K562 (cell line): Measurements from ENCODE around the gene LILRA6. TPM values are rescaled to one million over a fixed set of nuclear protein-coding genes. Genes with fewer than 3 reads are reported as not detected.

Experiments
- ATAC-seq: fragments of 200-7000 bp; cut with Tn5 transposase; 3 replicates; pipeline ENCODE4 v1.9.1; 2020; ENCODE audit warnings: moderate library complexity
- BruUV-seq: library from RNA; stranded (reverse); fragments of 400-500 nt; replicated peaks from 2 replicates; lab custom pipeline; 2021; lab: Mats Ljungman, UMichigan
- CTCF ChIA-PET: fragments of 300-600 bp; formaldehyde crosslinking; extraction: SDS; loops from one replicate; lab custom pipeline; 2021; ENCODE audit warnings: low intra/inter-chr PET ratio; lab: Yijun Ruan, JAX
- POLR2A ChIA-PET: fragments of 300-600, 350-650 bp; sonication (Branson Sonifier 250); formaldehyde crosslinking; extraction: SDS; loops from one replicate; lab custom pipeline; 2021; ENCODE audit warnings: antibody characterized with exemption, inconsistent platforms; lab: Yijun Ruan, JAX
- DNase-seq, 4 experiments: peaks; one replicate each; pipeline versions ENCODE4 v3.0.0 to v3.0.0-alpha.2; 2011 to 2018; ENCODE audit warnings: low spot score in 3 of 4, mixed read lengths in 3 of 4; ENCODE audit errors: extremely low read depth in 1 of 4
- FAIRE-seq: peaks from 2 replicates; lab custom pipeline; 2011; peaks lifted over from hg19 to GRCh38; lab: Jason Lieb, UNC
- H2AFZ ChIP-seq: 2 replicates; pipeline ENCODE4 v1.6.0; 2011; ENCODE audit warnings: low read depth, low read length, control low read depth, inconsistent platforms
- H3K27ac ChIP-seq: fragments of 200-600 bp; 3 replicates; pipeline ENCODE4 v1.8.0; 2011; ENCODE audit warnings: low read depth, mild to moderate bottlenecking, control low read depth, inconsistent platforms, low read length, moderate library complexity, mixed read lengths; ENCODE audit errors: extremely low read depth
- H3K27me3 ChIP-seq, 2 experiments: fragments of 300-600 bp in 1 of 2; 2 replicates in 1 of 2; 3 replicates in 1 of 2; pipeline versions ENCODE4 v1.6.0 to v1.8.0; 2011; ENCODE audit warnings: inconsistent platforms in 2 of 2, low read length in 2 of 2, mild to moderate bottlenecking in 1 of 2, mixed read lengths in 1 of 2, moderate library complexity in 1 of 2; ENCODE audit not compliant: control insufficient read depth in 2 of 2, insufficient read depth in 2 of 2
- H3K36me3 ChIP-seq: fragments of 300-600 bp; 3 replicates; pipeline ENCODE4 v1.8.0; 2011; ENCODE audit warnings: mild to moderate bottlenecking, low read length, inconsistent platforms; ENCODE audit not compliant: control insufficient read depth, insufficient read depth
- H3K4me1 ChIP-seq, 2 experiments: fragments of 200-600 bp in 1 of 2; replicated peaks in 1 of 2; 2 replicates in 1 of 2; 3 replicates in 1 of 2; pipeline versions ENCODE4 v1.5.1 to v1.8.0; 2011; ENCODE audit warnings: inconsistent platforms in 2 of 2, low read length in 2 of 2, mild to moderate bottlenecking in 1 of 2, mixed read lengths in 1 of 2, moderate library complexity in 1 of 2; ENCODE audit not compliant: control insufficient read depth in 2 of 2, insufficient read depth in 2 of 2
- H3K4me2 ChIP-seq: 2 replicates; pipeline ENCODE4 v1.6.1; 2011; ENCODE audit warnings: low read length, control low read depth, inconsistent platforms, mixed read lengths; ENCODE audit not compliant: insufficient read depth
- H3K4me3 ChIP-seq: fragments of 200-600 bp; sonication (generic), shearing (Covaris generic); 2 replicates; pipeline ENCODE4 v1.5.1; 2016; ENCODE audit warnings: control low read depth, inconsistent platforms
- H3K79me2 ChIP-seq: fragments of 200-600 bp; 3 replicates; pipeline ENCODE4 v1.8.0; 2011; ENCODE audit warnings: low read length, inconsistent platforms; ENCODE audit not compliant: control insufficient read depth, insufficient read depth
- H3K9ac ChIP-seq, 2 experiments: 2 replicates each; pipeline versions ENCODE4 v1.6.0 to v1.6.1; 2011; ENCODE audit warnings: low read depth in 2 of 2, low read length in 2 of 2, control low read depth in 1 of 2, inconsistent platforms in 1 of 2, mild to moderate bottlenecking in 1 of 2, mixed read lengths in 1 of 2; ENCODE audit not compliant: insufficient read depth in 1 of 2
- H3K9me1 ChIP-seq: one replicate; pipeline ENCODE4 v1.6.0; 2011; ENCODE audit warnings: inconsistent platforms, mild to moderate bottlenecking, low read length, moderate library complexity; ENCODE audit not compliant: control insufficient read depth, insufficient read depth
- H3K9me3 ChIP-seq: replicated peaks from 2 replicates; pipeline ENCODE4 v1.5.1; 2011; ENCODE audit warnings: low read depth, low read length, inconsistent platforms; ENCODE audit not compliant: control insufficient read depth, insufficient read depth
- H4K20me1 ChIP-seq: replicated peaks from 2 replicates; pipeline ENCODE4 v1.6.1; 2011; ENCODE audit warnings: low read length, inconsistent platforms, mixed read lengths; ENCODE audit not compliant: control insufficient read depth, insufficient read depth
- ATF1 ChIP-seq, 2 experiments: fragments of 450-650 bp in 1 of 2; IDR thresholded peaks; 2 replicates each; pipeline ENCODE4 v1.6.1; 2016; ENCODE audit warnings: missing compliant biosample characterization in 1 of 2, missing genetic modification characterization in 1 of 2
- FOXM1 ChIP-seq, 2 experiments: fragments of 450-650 bp in 1 of 2; sonication (generic) in 1 of 2; formaldehyde crosslinking in 1 of 2; IDR thresholded peaks; 2 replicates each; pipeline versions ENCODE4 v1.6.1 to v1.9.0; 2017 to 2022; ENCODE audit warnings: low read depth in 2 of 2, mild to moderate bottlenecking in 2 of 2, missing genetic modification reagents in 1 of 2, moderate library complexity in 1 of 2
- JUNB ChIP-seq: fragments of 450-650 bp; formaldehyde crosslinking; conservative IDR thresholded peaks from 2 replicates; pipeline ENCODE4 v1.4.0; 2020; ENCODE audit warnings: mild to moderate bottlenecking
- PRDM10 ChIP-seq: fragments of 450-650 bp; IDR thresholded peaks from 2 replicates; pipeline ENCODE4 v1.6.1; 2018; ENCODE audit not compliant: partially characterized antibody
- RREB1 ChIP-seq: fragments of 250-450 bp; sonication (Bioruptor Pico); IDR thresholded peaks from 2 replicates; pipeline ENCODE4 v1.4.0; 2020
- U2AF2 ChIP-seq: fragments of 200-400 bp; formaldehyde crosslinking; optimal IDR thresholded peaks from 2 replicates; pipeline ENCODE3; 2017; ENCODE audit warnings: low read depth, mild to moderate bottlenecking, low read length
- ZHX1 ChIP-seq: fragments of 150-350 bp; conservative IDR thresholded peaks from 2 replicates; pipeline ENCODE4 v1.6.1; 2014; ENCODE audit warnings: low read length
- ZNF146 ChIP-seq: IDR thresholded peaks from one replicate; pipeline ENCODE4 v1.6.1; 2018; ENCODE audit warnings: missing compliant biosample characterization; ENCODE audit not compliant: unreplicated experiment
- ZNF41 ChIP-seq: fragments of 250-450 bp; sonication (Bioruptor Pico); conservative IDR thresholded peaks from 2 replicates; pipeline ENCODE4 v1.4.0; 2020; ENCODE audit warnings: mild to moderate bottlenecking
- WGBS: fragments of 100-300 bp; shearing (Covaris generic); methylation state at CpG from one replicate; pipeline ENCODE4 v1.1.6; 2016; ENCODE audit warnings: low coverage, mixed read lengths; ENCODE audit not compliant: insufficient coverage; ENCODE audit errors: missing lambda C conversion rate; 5-methylcytosine and 5-hydroxymethylcytosine counted together
- in situ Hi-C: fragments of 300-500 bp; cut with MboI; formaldehyde crosslinking; loops from 4 replicates; pipeline ENCODE4 v1.15.0; 2018; ENCODE audit warnings: inconsistent platforms, mixed read lengths
- intact Hi-C: fragments of 100-400 bp; cut with micrococcal nuclease; formaldehyde crosslinking; loops from 2 replicates; pipeline ENCODE4 v1.14.2; 2022
- polyA plus RNA-seq, 8 experiments: library from polyadenylated mRNA; depleted of rRNA in 4 of 8; stranded (reverse) in 5 of 8; unstranded in 3 of 8; fragments of >200 nt; fragmentation: Nextera tagmentation in 2 of 8; fragmentation: Illumina TruSeq in 1 of 8; extraction: Ambion mirVana in 2 of 8; extraction: Trizol in 1 of 8; gene quantifications; 2 replicates each; pipeline versions ENCODE4 v1.2.1 to v1.2.3, GENCODE V29; 2011 to 2014; ENCODE audit warnings: inconsistent platforms in 1 of 8, missing spikeins in 1 of 8
- total RNA-seq, 7 experiments: library from RNA; depleted of rRNA in 6 of 7; stranded (reverse); fragments of >200 nt in 6 of 7; fragmentation: Illumina TruSeq in 2 of 7; extraction: Trizol in 2 of 7; gene quantifications; 2 replicates each; pipeline versions ENCODE4 v1.2.1 to v1.2.3, GENCODE V29; 2011 to 2021; ENCODE audit warnings: low replicate concordance in 1 of 7

LILRA6 gene
- total and polyA plus RNA-seq, 9 of the 15 experiments (the other 6 are each of a cell fraction or from before 2014, with no cell fraction given): 0.03 TPM; not detected in 8

GRCh38 chr19:54252845-54253244, 10.3 kb upstream of the LILRA6 start:
- ChIA-PET POLR2A (interaction anchor here (0.7 kb wide), 1 partner anchor 427 kb away, joined by 3 read pairs; no protein-coding TSS in a partner anchor), CTCF (no interaction called here)
- H4K20me1 ChIP-seq: peaks cover 11% of the 10 kb centered on the region
- no peaks in the 10 kb centered on the region for H3K9me1 ChIP-seq
- no peak overlapping the region for H3K9ac ChIP-seq
- FAIRE-seq (peak; percentile 23), ATAC-seq (no peak), DNase-seq (no peak)
- H3K4me2 ChIP-seq: no peak overlapping the region
- WGBS: 3% methylated on average over 10 of the region's 11 CpGs
- no TSS peak for BruUV-seq
- in situ Hi-C loops (no loop called here), intact Hi-C loops (no loop called here)
- no peak overlapping the region for H3K27ac ChIP-seq
- H3K4me3 ChIP-seq: no peak overlapping the region
- no peaks in the 10 kb centered on the region for H3K36me3 ChIP-seq
- H2AFZ ChIP-seq: no peak overlapping the region
- no peaks in the 10 kb centered on the region for H3K9me3 ChIP-seq
- peaks cover 47 to 66% of the 10 kb centered on the region in 2 experiments for H3K27me3 ChIP-seq
- H3K4me1 ChIP-seq: no peaks in the 10 kb centered on the region; a peak in 2 of 5 replicates
- H3K79me2 ChIP-seq: no peaks in the 10 kb centered on the region
- TF ChIP-seq RREB1 (CRISPR knock-in tag) (no peak), ZNF41 (CRISPR knock-in tag) (no peak), JUNB (CRISPR knock-in tag) (peak; percentile 79), ZHX1 (no peak), PRDM10 (no peak), ATF1 (CRISPR knock-in tag; IDR thresholded peaks at IDR 0.05) (no peak; the same call in 1 of the 2 replicates), ATF1 (tag; IDR thresholded peaks at IDR 0.05) (peak; percentile 88), U2AF2 (no peak), ZNF146 (CRISPR knock-in tag) (no peak), FOXM1 (IDR thresholded peaks at IDR 0.05; ENCODE audit: low read depth) (no peak), FOXM1 (CRISPR knock-in tag; IDR thresholded peaks at IDR 0.05; ENCODE audit: low read depth) (no peak)
